ENCODE results near the gene OSM.

Gene OSM

DNA sequence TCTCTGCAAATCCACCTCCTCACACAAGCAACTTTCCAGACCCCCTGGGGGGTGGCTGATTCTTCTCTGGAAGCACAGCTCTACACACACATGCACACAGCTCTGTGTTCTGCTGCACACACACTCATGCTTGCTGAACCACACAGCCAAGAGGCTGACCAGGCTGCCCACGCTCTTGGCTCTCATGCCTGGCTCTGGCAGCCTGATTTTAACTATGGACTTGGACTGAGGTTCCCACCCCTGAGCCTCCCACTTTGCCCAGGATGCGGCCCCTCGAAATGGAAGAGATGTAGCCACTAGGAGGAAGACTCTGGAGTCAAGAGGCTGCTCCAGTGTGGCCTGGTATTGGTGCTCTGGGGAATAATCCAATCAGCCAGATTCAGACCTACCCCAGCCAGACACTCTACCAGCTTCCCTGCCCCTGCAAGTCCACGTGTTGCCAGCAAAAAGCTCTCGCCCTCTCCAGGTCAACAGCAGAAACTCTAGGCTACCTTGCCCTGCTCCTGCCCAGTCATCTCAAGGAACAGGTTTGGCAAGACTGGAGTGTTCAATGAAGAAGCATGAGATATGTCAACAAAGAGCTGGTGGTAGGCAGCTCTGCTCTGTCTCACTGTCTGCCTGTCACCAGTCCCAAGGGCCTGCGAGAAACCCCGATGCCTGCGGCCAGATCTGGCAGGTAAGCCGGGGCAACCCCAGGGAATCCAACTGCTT is 31.5 kb upstream of the OSM start:
- DNase-seq (ENCODE audit: low spot score) = no peak

DNA sequence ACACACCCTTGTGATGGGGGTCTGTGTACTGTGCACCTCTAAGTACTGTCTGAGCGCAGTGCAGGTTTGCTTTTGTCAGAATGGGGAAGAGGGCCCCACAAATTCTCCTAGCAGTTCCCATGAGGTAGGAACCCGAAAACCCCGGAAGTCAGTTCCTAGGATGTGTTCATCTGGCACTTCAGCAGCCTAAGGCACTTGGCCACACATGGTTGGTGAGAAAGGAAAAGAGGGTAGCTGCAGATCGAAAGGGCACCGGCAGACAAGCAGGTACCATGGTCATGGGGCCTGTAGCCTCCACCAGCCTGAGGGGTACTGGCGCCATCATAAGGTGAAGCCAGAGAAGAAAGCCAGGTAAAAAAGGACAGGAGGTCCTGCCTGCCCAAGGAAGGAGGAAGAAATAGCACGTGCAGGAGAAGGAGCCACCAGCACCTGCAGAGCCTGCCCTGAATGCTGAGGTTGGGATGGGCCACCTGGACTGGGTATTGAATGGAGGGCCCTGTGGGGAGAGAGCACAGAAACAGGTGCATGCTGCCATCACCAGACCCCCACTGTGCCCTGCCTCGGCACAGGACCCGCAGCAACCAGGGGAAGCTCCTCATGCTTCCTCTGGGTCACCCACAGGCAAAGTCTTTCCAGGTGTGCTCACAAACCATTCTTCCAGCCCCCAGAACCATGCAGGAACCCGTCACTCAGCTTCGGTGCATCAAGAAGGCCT is 30.8 kb upstream of the OSM start:
- DNase-seq (ENCODE audit: low spot score) = no peak

GRCh38 chr22:30296833-30297232 is 30.2 kb upstream of the OSM start:
- no peak for DNase-seq (ENCODE audit: low spot score)

GRCh38 chr22:30296324-30296723 is 29.7 kb upstream of the OSM start:
- DNase-seq (ENCODE audit: low spot score) = no peak

GRCh38 chr22:30295576-30295975 is 28.9 kb upstream of the OSM start:
- DNase-seq (ENCODE audit: low spot score) = no peak

- DNase-seq (ENCODE audit: low spot score) = no peak
These were observed 28.2 kb upstream of the OSM start for GRCh38 chr22:30294830-30295229.

GRCh38 chr22:30294066-30294465 is 27.4 kb upstream of the OSM start:
- DNase-seq (ENCODE audit: low spot score) = no peak

DNA sequence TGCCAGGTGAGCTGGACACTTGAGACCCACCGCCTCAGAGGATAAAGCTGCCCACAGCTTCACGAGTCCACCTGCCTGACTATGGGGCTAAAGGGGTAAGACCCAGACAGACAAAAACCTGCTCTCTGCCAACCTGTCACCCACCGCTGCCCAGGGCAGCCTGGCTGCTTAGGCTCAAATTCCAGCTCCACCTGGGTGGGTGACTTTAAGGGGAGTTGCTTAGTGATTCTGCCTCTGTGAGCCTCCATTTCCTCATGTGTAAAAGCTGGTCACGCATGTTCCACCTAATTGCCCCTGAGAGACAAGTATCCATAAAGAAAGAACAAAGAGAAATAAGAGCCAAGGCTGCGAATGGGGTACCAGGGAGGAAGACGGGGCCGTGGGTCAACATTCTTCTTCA is 26.4 kb upstream of the OSM start:
- no peak for DNase-seq (ENCODE audit: low spot score)

DNA sequence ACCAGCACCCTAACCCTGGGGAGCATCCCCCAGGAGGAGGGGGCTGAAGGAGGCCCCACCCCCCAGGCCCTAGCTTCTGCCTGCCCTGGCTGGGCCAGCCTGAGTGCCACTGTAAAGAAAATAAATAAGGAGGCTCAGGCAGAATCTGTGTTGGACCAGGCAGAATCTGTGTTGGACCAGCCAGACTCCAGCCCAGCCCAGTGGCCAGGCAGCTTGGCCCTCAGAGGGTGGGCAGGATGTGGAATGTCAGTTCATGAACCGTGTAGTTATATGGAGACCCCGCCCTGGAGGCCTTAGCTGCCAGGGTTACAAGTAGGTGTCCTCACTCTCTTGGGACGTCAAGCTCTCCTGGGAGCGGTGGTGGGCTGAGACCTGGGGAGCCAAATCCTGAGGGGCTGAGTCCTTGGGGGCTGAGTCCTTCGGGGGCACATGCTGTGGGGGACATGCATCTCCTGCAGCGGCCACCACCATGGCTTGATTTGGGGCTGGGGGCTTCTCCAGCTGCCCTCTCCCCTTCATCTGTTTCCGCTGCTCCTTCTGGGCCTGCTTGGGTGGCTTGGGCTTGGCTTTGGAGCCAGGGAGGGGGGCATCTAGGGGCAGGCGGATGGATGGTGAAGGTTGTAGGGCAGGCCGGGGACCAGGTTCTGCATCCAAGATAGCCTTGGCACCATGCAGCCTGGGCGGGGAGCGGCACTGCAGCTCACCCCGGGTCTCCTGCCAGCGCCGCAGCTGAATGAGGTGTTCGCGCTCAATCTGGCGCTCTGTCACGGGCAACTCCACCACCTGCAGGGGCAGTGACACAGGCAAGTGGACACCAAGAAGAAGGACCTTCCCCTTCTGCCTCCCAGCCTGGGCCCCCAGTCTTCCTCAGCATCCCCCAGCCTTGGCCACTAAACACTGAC is 25.7 kb upstream of the OSM start:
- no peak for DNase-seq (ENCODE audit: low spot score)

DNA sequence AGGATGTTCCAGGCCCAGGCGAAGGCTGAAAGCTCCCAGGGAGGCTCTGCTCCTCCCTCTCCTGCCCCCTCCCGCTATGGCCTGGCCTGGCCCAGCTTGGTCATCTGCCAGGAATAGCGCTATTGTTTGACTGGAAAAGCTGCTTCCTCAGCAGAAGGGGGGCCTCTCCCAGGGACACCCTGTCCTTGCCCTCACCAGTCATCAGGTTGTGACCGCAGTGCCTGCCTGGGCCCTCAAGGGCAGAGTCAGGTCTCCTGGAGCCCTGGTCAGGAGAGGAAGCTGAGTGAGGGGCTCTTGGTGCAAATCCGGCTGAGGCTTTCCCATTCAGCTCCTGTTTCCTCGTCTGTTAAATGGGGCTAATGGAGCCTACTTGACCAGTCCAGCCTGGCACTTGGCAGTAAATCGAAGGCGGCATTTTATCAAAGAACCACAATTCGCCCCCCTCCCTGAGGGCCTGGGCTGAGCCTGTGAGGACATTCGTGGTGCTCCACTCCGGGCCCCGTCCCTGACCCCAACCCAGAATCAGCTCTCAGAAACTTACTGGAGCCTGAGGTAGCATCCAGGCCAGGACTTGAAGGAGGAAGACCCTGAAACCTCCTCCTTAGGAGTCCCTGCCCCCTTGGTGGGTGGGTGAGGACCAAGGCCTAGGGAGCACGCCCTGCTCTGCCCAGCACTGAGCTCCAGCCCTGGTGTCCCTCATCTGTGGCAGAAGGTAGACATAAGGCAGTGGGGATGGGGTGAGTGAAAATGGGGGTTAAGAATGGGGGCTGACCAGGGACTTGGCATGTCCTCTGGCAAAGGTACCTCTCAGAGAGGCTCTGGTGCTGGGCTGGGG is 24.6 kb upstream of the OSM start:
- peak; percentile 52 for DNase-seq (ENCODE audit: low spot score)

- DNase-seq (ENCODE audit: low spot score) = peak; percentile 60
These were observed 23.8 kb upstream of the OSM start for GRCh38 chr22:30290342-30291057.

DNA sequence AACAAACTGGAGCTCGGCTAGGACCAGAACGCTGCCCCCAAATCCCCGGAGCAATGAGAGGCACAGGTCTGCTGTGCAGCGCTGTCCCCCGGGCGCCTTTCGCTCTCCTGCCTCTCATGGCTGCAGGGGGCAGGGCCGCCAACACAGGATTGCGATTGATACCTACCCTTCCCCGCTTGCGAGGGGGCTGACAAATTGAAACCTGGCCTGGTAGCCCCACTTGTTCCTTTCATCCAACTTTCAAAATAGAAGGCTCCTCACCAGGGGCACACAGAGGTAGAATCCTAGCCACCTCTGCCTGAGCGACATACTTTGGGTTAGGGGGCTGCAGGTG is 23.3 kb upstream of the OSM start:
- no peak for DNase-seq (ENCODE audit: low spot score)

- peak; percentile 99 for DNase-seq (ENCODE audit: low spot score)
These were observed 22.7 kb upstream of the OSM start, which contains the start of gene CASTOR1 for GRCh38 chr22:30289141-30289979. Gene CASTOR1 (minus strand): TSS chr22:30289505. CDS start chr22:30289497, 8 bp downstream.

DNA sequence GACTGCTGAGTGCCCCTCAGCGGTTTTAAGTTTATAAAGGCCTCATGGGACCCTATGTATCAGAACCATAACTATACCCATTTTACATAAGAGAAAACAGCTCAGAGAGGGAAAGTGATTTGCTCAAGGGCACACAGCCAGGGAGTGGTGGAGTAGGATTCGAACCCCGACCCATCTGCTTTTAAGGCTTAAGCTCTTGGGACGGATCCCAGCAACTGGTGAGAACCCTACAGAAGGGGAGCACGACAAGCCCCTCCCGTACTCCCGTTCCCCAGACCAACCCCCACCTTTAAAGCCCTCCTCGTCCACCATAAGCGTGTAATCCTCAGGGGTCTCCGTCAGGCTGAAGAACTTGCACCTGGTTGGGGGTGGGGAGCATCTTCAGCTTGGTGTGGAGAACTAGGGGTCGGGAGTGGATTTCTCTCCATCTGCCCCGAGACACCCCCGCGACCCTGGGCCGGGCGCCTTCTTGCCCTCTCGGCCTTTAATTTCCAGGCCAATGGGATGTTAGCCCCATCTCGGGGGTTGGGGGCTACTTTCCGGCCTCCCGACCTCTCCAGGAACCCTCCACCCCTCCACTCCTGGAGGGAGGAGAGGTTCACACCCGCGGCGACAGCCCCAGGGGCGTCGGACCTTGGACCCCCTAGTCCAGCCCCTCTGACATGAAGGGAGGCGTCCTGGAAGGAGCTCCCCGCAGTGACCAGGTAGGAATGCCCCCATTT is 21.9 kb upstream of the OSM start:
- no peak for DNase-seq (ENCODE audit: low spot score)

DNA sequence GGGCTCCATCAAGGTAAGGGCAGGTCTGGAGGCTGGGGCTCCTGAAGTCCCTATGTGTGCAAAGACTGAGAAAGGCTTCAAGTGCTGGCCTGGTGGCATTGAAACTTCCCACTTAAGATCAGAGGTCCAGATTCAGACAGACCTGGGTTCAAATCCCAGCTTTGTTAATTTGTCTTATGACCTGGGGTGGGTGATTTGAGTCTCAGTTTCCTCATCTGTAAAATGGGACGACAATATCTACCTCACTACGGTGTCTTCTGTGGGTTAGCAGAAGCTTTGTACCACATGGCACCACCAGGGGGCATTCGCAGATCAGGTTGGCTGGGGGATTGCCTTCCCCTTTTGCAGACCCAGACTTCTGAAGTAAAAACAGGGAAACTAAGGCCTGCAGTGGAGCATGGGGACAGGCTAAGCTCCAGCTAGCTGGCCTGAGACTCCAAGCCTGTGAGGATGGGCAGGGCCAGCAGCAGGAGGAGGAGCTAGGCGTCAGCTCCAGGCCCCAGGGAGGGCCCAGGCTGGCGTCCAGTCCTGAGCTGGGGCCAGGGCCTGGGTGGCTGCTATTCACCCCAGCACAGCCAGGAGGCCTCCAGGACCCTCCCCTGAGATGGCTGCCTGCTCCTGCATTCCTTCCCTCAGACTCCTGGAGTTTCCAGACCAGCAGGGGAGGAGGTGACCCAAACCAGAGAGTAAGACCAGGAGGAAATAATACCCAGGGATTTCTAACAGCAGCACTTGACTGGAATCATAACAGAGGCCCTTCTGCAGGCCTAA is 21.2 kb upstream of the OSM start:
- DNase-seq (ENCODE audit: low spot score) = peak; percentile 91

DNA sequence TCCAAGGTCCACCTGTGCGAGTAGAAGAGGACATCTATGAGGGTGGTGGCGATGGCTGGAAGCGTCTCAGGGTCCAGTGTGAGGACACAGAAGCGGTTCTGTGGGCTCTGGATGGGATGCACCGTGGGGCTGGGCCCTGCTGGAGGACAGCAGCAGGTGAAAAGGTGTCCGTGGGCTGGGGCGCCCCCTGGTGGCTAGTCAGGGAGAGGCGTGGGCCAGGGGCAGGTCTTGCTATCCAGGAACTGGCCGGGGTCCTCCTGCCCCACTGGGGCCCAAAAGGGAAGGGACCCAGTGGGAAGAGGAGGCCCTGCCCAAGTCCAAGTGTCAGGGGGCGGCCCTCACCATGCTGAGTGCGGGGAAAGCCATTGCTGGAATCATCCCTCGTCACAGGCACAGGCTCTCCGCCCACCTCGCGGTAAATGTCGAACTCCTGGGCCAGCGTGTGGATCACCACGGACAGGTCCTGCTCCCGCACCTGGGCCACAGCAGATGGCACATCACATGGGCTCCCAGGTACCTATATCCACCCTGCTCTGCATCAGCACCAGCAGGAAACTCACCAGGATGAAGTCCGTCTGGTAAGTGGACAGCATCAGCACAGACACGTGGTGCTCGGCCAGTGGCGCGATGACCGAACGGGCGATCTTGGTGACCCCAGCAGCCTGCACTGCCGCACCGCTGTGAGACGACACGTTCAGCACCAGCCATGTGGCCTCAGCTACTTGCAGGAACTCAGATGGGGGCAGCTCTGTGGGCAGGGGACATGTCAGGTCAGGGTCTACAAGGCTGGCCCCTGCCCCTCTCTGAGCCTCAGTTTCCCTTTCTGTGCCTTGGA is 20.4 kb upstream of the OSM start:
- peak; percentile 63 for DNase-seq (ENCODE audit: low spot score)

GRCh38 chr22:30286331-30286730 is 19.7 kb upstream of the OSM start:
- DNase-seq (ENCODE audit: low spot score) = no peak

DNA sequence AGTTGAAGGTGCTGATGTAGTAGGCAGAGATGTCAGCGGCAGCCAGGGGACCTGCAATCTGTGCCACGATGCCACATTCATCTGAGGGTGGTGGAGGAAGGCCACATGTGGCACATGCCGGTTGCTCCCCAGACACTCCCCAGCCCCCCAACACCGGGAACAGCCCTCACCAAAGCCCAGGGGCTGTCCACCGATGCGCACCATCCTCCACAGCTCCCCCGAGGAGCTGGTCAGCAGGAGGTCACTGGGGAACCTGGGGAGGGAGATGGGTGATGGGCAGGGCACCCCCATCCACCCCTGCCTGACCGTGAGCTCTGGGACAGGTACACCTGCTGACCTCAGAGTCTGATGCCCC is 19.2 kb upstream of the OSM start:
- DNase-seq (ENCODE audit: low spot score) = no peak
